GM19324 (cell line): ENCODE results near the gene DDX51.
"Not testable (repeated sequence)": the region's sequence is repeated elsewhere in the genome, so short reads cannot be mapped to it uniquely, and the experiment has no call there.

Experiments used
- ATAC-seq: cut with Tn5 transposase; IDR thresholded peaks from one replicate; pipeline ENCODE4 v1.9.1; 2021; ENCODE audit warnings: mild to moderate bottlenecking, moderate library complexity; ENCODE audit not compliant: unreplicated experiment, low FRiP score

DDX51 gene

GRCh38 chr12:132142679-132143335 is 1.3 kb downstream of the DDX51 start:
- no peak for ATAC-seq

GRCh38 chr12:132141976-132142678 is 2.0 kb downstream of the DDX51 start:
- no peak for ATAC-seq

- no peak for ATAC-seq
These were observed 2.9 kb downstream of the DDX51 start for GRCh38 chr12:132140918-132141841.

GRCh38 chr12:132140501-132140900 is 3.6 kb downstream of the DDX51 start:
- ATAC-seq, result no peak

- no peak for ATAC-seq
These were observed 4.2 kb downstream of the DDX51 start for GRCh38 chr12:132139912-132140311.

GRCh38 chr12:132138941-132139871 is 4.9 kb downstream of the DDX51 start:
- no peak for ATAC-seq

GRCh38 chr12:132137483-132138125 is 6.5 kb downstream of the DDX51 start:
- no peak for ATAC-seq

GRCh38 chr12:132136226-132136625 is 7.9 kb downstream of the DDX51 start:
- ATAC-seq, result not testable (repeated sequence)

- not testable (repeated sequence) for ATAC-seq
These were observed 9.4 kb downstream of the DDX51 start for GRCh38 chr12:132134653-132135183.

GRCh38 chr12:132133952-132134652 is 10.0 kb downstream of the DDX51 start:
- ATAC-seq, result no peak

GRCh38 chr12:132132609-132133430 is 11.3 kb downstream of the DDX51 start:
- ATAC-seq, result no peak

- no peak for ATAC-seq
These were observed 12.2 kb downstream of the DDX51 start for GRCh38 chr12:132131952-132132351.

- ATAC-seq, result no peak
These were observed 12.9 kb downstream of the DDX51 start for GRCh38 chr12:132131229-132131628.

- ATAC-seq, result no peak
These were observed 13.4 kb downstream of the DDX51 start for GRCh38 chr12:132130690-132131089.

- no peak for ATAC-seq
These were observed 15.1 kb downstream of the DDX51 start for GRCh38 chr12:132129007-132129406.

GRCh38 chr12:132127041-132127440 is 17.1 kb downstream of the DDX51 start:
- ATAC-seq, result no peak

- ATAC-seq, result no peak
These were observed 18.4 kb downstream of the DDX51 start for GRCh38 chr12:132125736-132126135.
